ENCODE data around the gene KLHL42. TPM values are rescaled to one million over a fixed set of nuclear protein-coding genes. Genes with fewer than 3 reads are reported as not detected.

Gene KLHL42
- total RNA-seq, 1 experiment from 2014 or later = 20.7 TPM

GRCh38 chr12:27814411-27814810, 34.4 kb downstream of the KLHL42 start (continued):
- TF ChIP-seq PRDM15 (CRISPR knock-in tag; IDR thresholded peaks at IDR 0.05) (no peak), TCF7 (CRISPR knock-in tag; IDR thresholded peaks at IDR 0.05; ENCODE audit: low read depth) (no peak), ZNF138 (CRISPR knock-in tag; conservative IDR thresholded peaks at IDR 0.05) (no peak), ZNF532 (CRISPR knock-in tag; IDR thresholded peaks at IDR 0.05; ENCODE audit: borderline replicate concordance) (no peak), ZNF671 (CRISPR knock-in tag; IDR thresholded peaks at IDR 0.05) (no peak), SOX15 (CRISPR knock-in tag; IDR thresholded peaks at IDR 0.05) (no peak), ZNF512 (CRISPR knock-in tag; IDR thresholded peaks at IDR 0.05; ENCODE audit: borderline replicate concordance) (no peak), ARID4B (CRISPR knock-in tag; IDR thresholded peaks at IDR 0.05; ENCODE audit: borderline replicate concordance) (no peak)

- peak; percentile 69 for ATAC-seq
- TF ChIP-seq GABPB1 (CRISPR knock-in tag; IDR thresholded peaks at IDR 0.05) (peak; percentile 40; the same call in 1 of the 2 replicates), ZSCAN18 (CRISPR knock-in tag; IDR thresholded peaks at IDR 0.05) (no peak)
- Mint-ChIP-seq H3K36me3 (peaks cover 9% of the 10 kb centered on the region), H3K27ac (no peak overlapping the region), H3K9me3 (peaks cover 32% of the 10 kb centered on the region), H3K4me3 (no peak overlapping the region), H3K4me1 (peaks cover 4% of the 10 kb centered on the region; the same call in 1 of the 2 replicates), H3K27me3 (ENCODE audit: low read depth) (peaks cover 3% of the 10 kb centered on the region; the same call in 1 of the 2 replicates)
- DNase-seq (ENCODE audit: low spot score) = no peak
- POLR2A ChIA-PET = no interaction called here
- CTCF ChIA-PET = no interaction called here
These were observed 35.0 kb downstream of the KLHL42 start for GRCh38 chr12:27814851-27815591.
